Panc1 (cell line): ENCODE measurements around the gene CCBE1.

ENCODE experiments used
- POLR2AphosphoS5 ChIP-seq: IDR thresholded peaks from 2 replicates; pipeline ENCODE4 v1.6.1; 2012; ENCODE audit warnings: mild to moderate bottlenecking, low read depth, low read length, moderate library complexity
- TF ChIP-seq, protein P1 (sequence below), 2 experiments: IDR thresholded peaks; 2 replicates each; pipeline ENCODE4 v1.6.1; 2011 to 2012; ENCODE audit warnings: low read depth in 2 of 2, control low read depth in 1 of 2, low read length in 1 of 2, mild to moderate bottlenecking in 1 of 2, moderate library complexity in 1 of 2; ENCODE audit not compliant: insufficient read depth in 1 of 2

DNA sequence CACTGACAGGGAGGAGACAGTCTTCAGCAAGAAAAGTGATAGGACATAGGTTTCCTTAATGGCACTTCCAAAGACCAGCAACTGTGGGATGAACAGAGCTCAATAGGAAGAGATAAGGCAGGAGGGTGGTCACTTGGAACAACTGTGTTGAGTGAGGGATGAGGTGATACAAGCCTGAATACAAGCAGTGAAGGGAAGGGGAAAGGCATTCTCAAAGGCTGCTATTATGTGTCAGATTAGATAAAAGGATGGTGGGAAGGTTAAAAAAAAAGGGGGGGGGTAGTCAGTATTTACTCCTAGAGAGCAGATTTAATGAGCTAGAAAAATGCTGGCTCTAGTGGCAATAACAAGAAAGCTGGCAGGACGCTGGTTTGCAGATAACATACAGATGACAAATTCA is 25.7 kb downstream of the CCBE1 start:
- TF ChIP-seq, protein P1, sequence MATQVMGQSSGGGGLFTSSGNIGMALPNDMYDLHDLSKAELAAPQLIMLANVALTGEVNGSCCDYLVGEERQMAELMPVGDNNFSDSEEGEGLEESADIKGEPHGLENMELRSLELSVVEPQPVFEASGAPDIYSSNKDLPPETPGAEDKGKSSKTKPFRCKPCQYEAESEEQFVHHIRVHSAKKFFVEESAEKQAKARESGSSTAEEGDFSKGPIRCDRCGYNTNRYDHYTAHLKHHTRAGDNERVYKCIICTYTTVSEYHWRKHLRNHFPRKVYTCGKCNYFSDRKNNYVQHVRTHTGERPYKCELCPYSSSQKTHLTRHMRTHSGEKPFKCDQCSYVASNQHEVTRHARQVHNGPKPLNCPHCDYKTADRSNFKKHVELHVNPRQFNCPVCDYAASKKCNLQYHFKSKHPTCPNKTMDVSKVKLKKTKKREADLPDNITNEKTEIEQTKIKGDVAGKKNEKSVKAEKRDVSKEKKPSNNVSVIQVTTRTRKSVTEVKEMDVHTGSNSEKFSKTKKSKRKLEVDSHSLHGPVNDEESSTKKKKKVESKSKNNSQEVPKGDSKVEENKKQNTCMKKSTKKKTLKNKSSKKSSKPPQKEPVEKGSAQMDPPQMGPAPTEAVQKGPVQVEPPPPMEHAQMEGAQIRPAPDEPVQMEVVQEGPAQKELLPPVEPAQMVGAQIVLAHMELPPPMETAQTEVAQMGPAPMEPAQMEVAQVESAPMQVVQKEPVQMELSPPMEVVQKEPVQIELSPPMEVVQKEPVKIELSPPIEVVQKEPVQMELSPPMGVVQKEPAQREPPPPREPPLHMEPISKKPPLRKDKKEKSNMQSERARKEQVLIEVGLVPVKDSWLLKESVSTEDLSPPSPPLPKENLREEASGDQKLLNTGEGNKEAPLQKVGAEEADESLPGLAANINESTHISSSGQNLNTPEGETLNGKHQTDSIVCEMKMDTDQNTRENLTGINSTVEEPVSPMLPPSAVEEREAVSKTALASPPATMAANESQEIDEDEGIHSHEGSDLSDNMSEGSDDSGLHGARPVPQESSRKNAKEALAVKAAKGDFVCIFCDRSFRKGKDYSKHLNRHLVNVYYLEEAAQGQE (IDR thresholded peaks at IDR 0.05; ENCODE audit: insufficient read depth in 1 of 2, low read depth in 2 of 2, low read length in 1 of 2) = no peak
- TF ChIP-seq POLR2AphosphoS5 = no peak
